AG09309 (cell line): ENCODE measurements around the gene RCOR2.
A peak's percentile ranks its signal among the peaks of the same experiment; 100 is the strongest.

Source experiments
- DNase-seq: peaks from one replicate; pipeline ENCODE4 v3.0.0-alpha.2; 2010; ENCODE audit warnings: low read depth
- H3K4me3 ChIP-seq: 2 replicates; pipeline ENCODE4 v1.5.1; 2011; ENCODE audit warnings: mild to moderate bottlenecking, low read depth, low read length, moderate library complexity; ENCODE audit not compliant: control insufficient read depth
- TF ChIP-seq, protein P1 (sequence below): IDR thresholded peaks from 2 replicates; pipeline ENCODE4 v1.5.1; 2011; ENCODE audit warnings: mild to moderate bottlenecking, low read depth, low read length, inconsistent platforms; ENCODE audit not compliant: insufficient read depth, control insufficient read depth; ENCODE audit errors: missing control alignments

Gene RCOR2

DNA sequence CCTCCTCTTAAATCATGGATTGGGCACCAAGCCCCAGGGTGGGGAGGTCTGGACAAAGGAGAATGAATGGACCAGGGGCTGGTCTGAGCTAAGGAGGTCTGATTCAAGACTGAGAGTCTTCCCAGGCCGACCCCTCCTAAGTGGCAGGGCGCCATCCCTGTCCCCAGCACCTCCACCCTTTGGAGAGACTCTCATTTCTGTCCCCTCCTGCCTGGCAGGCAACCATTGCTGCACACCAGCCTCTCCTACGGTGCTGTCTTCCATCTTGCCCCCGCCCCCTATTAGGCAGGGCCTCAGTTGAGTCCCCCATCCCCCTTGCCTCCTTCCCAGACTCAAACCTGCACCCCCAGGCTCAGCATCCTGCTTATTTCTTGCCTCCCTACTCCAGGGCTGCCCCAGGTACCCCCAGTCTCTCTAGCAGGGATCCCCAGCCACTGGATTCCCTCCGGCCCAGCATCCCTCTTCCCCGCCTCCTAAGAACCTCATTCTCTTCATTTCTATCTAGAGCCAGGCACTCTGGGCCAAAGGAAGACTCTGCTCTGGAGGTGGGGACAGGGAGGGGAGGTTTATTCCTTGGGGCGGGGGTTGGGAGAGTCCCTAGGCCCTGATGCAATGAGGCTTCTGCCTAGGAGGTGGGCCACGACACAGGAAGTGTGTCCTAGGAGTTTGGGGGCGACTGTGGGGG, 1.7 kb upstream of the RCOR2 start:
- no peak for DNase-seq
- no peak overlapping the region for H3K4me3 ChIP-seq

DNA sequence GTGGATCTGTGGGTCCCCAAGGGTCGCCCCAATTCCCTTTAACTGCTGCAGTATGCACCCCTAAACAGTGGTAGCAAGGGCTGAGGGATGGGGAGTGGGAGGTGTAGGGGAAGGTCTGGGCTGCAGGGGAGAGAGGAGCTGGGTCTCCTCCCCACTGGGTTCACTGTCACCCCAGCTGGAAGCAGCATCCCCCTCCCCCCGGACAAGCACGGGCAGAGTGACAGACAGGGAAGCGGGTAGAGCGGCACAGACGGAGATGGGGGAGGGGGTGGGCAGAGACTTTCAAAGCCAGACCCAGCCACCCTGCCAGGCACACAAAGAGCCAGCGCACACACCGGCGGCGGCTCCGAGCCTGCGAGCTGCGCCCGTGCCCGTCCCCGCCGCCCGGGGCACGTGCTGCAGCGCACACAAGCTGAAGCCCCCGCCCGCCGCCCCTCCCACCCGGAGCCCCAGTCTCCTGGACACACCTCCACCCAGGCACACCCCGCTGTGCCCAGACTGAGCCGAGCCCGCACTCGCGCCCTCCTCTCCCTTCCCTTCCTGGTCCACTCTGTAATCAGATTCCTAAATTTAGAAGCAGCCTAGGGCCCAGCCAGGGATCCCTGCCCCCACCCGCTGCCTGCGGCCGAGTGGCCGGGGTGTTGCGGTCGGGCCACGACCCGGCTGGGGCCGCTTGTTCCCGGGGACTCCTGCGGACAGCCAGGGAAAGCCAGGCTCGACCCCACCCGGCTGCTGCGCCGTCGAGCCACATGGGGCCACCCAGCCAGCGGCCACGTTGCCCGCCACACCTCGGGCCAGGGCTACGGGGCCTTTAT, 935 bp upstream of the RCOR2 start:
- TF ChIP-seq, protein P1, sequence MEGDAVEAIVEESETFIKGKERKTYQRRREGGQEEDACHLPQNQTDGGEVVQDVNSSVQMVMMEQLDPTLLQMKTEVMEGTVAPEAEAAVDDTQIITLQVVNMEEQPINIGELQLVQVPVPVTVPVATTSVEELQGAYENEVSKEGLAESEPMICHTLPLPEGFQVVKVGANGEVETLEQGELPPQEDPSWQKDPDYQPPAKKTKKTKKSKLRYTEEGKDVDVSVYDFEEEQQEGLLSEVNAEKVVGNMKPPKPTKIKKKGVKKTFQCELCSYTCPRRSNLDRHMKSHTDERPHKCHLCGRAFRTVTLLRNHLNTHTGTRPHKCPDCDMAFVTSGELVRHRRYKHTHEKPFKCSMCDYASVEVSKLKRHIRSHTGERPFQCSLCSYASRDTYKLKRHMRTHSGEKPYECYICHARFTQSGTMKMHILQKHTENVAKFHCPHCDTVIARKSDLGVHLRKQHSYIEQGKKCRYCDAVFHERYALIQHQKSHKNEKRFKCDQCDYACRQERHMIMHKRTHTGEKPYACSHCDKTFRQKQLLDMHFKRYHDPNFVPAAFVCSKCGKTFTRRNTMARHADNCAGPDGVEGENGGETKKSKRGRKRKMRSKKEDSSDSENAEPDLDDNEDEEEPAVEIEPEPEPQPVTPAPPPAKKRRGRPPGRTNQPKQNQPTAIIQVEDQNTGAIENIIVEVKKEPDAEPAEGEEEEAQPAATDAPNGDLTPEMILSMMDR: no peak
- peak overlapping the region; percentile 1 for H3K4me3 ChIP-seq
- no peak for DNase-seq

More for the DNA sequence above, 1.7 kb upstream of the RCOR2 start:
- TF ChIP-seq, protein P1: no peak

DNA sequence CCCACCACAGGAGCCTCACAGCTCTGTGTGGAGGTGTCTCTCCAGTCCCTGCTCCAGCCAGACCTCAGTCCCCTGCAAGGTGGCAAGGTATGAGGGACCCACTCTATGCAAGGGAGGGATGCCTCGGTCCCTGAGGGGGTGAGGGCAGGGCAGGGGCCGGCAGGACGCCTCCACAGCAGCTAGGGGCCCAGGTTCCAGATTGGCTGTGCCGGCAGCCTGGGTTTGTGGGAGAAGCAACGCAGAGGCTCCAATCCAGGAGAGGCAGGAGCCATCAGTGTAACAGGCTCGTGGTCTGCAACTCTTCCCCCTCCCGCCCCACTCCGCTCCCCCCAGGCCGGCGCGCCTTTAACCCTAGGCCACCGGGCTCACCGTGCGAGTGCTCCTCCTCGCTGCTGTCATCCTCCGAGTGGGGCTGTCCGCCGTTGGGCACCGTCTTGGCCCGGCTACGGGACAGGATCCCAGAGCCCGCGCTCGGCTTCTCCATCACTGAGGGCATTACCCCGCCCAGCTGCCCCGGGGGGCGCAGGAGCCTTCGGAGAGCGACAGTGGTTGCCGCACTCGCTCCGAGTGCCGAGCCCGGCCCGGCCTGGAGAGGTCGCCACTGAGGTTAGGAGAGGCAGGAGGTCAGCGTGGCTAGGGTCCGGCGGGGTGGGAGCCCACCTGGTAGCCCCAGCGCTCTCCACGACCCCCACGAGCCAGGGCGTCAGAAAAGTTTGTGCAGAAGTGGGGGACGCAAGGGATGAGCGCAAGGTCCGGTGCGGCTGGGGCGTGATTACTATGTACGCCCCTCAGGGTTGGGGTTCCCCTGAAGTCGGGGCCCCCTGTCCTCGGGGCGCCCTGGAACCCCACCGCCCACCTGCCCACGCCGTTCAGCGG, 765 bp downstream of the RCOR2 start:
- TF ChIP-seq, protein P1: peak; percentile 66
- no peak for DNase-seq
- H3K4me3 ChIP-seq: peak overlapping the region; percentile 50

DNA sequence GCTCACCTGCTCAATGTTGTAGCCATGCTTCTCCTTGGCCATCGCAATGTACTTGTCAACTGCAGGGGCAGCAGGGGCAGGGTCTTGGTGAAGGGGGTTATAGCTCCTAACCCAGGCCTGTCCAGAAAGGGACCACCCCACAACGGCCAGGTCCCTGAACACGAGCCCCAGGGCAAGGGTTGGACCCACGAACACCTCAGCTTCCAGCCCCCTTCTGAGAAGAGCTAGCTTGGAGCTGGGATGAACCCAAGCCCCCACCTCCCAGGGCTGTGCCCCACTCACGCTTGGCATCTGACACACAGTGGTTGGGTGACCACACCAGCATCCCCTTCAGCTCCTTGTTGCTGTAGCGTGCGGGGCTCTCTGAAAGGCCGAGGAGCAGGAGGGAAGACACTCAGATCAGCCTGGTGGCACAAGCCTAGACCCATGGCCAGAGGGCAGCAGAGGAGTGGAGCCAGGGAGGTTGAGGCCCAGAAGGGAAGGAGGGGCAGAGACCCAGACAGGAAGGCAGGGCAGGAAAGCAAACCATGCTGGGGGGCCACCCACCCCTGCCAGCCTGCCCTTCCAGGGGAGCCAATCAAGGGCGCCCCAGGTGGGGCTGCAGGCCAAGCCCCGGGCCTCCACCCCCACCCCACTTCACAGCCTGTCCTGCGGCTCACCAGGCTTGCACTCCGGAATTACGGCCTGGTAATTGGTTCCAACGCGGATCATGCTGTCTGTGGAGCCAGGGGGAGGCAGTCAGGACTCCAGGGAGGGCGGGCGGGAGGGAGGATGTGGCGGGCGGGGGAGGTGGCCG, 1.9 kb downstream of the RCOR2 start:
- DNase-seq: no peak
- TF ChIP-seq, protein P1: no peak
- no peak overlapping the region for H3K4me3 ChIP-seq

DNA sequence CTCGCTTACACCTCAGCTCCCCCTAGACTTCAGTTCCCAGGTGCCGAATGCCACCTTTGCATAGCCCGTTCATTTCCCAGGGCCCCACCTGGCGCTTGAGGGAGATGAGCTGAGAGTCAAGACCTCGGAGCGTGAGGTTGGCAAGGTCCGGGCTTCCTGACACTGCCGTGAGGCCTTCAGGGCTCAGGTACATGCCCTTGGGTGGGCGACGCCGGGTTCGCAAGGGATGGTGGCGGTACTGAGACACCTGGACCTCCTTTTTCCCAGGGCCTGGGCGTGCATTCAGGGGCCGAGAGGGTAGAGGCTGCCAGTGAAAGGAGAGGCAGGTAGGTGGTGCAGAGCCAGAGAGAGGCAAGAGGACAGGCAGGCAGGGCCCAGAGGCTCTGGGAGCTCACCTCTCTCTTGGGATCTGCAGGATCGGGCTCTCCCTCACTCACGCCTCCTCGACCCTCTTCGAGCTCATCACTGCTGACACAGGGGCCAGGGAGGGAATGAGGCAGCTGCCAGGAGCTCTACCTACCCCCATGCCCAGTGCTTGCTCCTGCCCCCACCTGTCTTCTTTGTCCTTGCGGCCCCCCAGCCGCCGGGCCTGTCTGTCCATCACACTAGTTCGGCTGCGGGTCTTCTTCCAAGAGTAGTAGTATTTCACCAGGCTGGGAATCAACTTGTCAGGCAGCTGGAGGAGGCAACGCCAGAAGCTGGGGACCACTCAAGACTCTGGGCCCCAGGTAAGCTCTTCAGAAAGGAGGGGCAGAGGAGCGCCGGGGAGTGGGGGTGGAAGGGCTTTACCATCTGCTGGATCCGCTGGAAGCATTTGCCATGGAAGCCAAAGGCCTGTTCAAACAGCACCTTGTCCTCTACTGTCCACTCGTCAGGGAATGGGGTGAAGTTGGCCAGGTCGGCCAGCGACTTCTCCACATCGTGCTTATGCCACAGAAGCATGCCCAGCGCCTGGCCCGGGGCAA, 2.8 kb downstream of the RCOR2 start:
- DNase-seq: no peak
- TF ChIP-seq, protein P1: no peak
- no peak overlapping the region for H3K4me3 ChIP-seq
